Measurements from ENCODE around the gene COL4A6.

Gene COL4A6

DNA sequence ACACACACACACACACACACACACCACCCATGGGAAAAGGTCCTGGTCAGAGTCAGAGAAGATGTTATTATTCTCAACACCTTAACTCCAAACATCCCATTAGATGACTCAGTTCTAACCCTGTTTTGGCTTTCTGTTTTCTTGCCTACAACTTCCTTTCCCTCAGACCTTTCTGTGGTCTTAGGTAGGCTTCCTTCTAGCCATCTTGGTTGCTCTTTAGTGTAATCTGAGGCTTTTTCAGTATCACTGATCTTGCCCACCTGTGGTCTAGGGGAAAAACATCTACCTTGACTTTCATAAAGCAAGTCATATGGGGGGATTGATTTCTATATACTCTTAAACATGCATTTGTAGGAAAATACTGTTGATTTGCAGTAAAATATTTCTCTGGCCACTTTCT lies 289.7 kb downstream of the COL4A6 start:
- DNase-seq, result no peak

DNA sequence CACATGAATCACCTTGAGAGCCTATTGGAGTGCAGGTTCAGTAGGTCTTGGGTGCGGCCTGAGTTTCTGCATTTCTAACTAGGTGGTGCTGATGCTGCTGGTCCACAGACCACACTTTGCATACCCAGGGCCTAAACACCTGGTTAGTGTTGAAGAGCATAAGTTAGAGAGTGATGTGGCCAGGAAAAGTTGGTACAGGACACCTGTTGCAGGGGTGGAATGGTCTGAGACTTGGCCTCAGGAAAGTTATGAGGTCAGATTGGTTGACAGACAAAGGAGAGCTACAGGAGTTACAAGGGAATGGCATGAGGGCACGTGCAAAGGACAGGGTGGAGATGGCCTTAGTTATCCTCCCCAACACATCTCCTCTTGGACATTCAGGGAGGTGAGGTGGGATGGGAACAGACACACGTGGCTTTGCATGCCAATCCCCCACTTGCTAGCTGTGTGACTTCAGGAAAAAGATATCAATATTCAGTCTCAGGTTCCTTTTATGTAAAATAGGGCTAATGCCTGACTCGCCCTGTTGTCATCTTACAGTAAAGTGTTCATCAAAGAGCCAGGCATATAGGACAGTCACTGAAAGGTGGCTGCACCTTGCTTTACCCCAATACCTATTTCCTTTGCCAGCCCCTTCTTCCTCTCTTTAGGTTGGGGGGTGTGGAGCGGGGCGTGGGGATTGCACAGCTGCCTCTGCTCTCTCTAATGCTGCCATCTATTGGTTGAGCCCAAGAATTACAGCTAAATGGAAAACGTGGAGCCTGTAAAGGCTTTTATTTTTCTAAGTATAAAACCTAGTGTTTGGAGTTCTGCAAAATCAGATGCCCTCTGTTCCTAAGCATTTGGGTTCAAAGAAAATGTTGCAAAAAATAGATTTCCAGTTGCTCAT lies 299.2 kb downstream of the COL4A6 start:
- DNase-seq, result peak; percentile 12

DNA sequence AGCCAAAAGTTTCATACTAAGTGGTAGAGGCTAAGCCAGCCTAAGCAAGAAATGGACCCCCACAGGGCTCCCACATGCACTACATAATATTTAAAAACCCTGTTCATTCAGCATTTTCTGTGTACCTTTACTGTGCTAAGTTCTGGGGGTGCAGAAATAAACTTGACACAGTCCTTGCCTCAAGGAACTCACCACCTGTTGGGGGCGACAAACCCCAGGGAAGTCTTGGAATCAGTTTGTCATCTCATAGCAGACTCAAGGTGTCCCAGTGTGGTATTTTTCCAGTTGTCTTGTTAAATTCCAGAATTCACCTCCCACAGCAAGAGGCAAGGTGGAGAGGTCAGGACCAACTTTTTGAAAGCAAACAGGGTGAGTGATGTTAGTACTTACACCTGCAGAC lies 303.5 kb downstream of the COL4A6 start:
- DNase-seq, result no peak

DNA sequence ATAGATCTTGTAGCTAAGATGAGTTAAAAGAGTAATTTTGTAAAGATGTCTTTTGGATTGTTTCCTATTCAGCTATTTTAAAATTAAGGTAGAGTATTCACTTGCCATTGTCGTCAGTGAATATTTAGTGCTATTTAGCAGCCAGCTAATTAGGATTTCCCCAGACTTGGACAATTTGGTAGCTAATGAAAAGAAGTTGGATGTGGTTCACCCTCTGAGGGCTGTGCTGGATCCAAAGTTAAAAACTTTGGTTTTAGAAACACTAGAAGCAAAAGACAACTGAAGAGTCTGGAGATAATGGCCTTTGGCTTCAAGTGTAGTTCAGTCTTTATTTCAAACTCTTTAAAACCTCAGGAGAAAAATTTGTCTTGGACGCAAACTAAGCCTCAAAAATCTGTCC lies 305.3 kb downstream of the COL4A6 start:
- no peak for DNase-seq

DNA sequence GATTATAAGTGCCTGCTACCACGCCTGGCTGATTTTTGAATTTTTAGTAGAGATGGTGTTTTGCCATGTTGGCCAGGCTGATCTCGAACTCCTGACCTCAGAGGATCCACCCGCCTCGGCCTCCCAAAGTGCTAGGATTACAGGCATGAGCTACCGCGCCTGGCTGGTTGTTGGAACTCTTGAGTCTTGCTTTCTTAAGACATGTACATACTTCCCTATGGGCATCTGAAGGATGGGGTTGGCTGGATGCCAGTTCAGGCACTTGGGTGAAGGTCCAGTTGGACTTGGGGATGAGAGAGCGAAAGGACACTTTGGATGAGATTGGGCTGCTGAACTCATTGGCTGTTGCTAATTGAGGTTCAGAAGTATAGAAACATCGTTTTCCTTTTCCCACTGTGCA lies 306.2 kb downstream of the COL4A6 start:
- DNase-seq, result no peak

DNA sequence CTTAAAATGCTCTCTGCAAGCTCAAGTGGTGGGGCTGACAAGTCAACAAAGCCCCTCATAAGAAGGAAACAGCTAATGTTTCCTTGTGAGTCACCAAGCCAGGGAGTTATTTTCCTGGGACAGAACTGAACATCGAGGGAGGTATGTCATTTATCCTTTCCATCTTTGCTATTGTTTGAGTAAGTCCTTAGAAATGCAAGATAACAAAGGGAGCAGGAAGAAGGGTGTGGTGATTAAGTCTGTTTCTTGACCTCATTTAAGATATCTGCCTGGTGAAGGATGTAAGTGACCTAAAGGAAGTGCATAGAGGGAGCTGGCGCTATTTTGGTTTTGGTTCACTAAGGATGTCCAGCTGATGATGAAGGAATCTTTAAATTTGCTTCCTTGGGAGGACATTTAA lies 306.8 kb downstream of the COL4A6 start:
- no peak for DNase-seq

DNA sequence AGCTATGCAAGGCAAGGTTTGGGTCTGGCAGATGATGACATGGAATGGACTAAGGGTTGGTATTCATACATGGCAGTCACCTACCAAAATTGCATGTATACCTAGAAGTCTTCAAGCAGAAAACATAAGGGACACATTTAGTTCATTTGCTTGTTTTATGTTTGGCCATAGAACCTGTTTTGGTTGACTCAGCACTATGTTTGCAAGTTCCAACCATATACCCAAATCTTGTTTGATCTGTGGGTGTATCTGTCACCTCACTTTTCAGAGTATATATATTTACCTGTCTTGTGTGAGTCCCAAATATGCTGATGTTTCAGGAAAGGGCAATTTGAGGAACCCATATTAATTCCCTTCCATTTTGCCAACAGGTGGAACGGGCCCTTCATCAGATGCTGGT lies 307.3 kb downstream of the COL4A6 start:
- no peak for DNase-seq

DNA sequence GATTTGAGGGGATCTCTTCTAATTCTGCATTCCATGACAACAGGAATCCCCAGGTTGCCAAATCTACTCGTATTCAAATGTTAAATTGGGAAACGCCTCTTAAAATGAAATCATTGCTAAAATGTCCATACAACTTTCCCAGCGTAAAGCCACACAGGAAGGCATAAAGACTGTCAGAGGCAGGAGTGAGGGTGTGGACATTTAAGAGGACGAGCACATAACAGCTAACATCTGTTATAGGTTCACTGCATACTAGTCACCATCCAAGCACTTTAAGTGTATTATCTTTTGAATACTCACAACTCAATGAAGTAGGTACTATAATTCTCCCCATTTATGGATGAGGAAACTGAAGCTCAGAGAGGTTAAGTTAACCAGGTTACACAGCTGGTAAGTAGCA lies 311.1 kb downstream of the COL4A6 start:
- no peak for DNase-seq

DNA sequence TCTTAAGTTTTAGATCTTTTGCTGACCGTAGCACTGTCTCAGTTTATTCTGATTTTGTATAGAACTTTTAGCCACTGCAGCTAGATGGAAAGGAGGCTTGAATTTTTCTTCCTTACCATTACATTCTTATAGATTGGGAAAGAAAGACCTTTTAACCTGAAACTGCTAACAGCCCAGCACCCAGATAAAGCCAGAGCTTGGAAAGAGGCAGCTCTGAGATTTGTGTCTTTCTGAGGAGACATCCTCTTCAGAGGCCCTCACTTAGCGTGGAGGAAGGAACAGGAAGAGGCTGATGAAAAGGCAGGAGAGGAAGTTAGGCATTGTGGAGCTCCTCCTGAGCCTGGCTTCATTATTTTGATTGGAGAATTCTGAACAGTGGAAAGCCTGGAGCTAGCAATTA lies 311.6 kb downstream of the COL4A6 start:
- DNase-seq, result no peak

DNA sequence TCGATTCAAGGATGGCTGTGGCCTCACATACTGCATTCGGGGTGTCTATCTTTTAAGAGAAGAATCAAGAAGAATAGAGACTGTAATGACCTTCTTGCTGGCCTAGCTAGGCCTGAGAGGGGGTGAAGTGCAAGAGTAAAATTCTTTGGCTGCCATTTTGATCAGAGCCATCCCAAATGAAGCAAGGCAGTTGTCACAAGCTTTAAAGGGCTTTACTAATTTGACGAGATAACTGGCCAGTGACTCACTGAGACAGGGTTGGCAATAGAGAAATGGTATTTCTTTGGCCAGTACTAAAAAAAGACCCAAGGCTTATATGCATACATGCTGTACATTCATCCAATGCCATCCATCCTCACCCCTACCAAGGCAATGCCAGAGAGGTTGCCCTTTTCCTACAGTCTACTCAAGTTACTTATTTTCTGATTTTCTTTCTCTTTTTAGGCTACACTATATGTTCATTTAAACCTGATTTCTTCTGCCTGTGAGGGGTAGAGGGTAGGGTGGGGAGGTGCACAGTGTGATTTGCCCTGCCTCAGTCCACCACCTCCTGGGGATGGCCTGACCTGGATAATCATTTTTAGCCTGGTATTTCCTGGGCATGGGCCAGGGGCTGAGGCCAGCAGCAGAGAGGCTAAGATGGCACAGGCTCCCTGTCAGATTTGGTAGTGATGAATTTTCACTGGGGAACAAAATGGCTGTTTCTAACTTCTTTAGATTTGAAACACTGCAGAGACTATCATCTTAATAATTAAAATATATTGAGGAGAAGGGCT lies 314.4 kb downstream of the COL4A6 start:
- DNase-seq, result no peak

DNA sequence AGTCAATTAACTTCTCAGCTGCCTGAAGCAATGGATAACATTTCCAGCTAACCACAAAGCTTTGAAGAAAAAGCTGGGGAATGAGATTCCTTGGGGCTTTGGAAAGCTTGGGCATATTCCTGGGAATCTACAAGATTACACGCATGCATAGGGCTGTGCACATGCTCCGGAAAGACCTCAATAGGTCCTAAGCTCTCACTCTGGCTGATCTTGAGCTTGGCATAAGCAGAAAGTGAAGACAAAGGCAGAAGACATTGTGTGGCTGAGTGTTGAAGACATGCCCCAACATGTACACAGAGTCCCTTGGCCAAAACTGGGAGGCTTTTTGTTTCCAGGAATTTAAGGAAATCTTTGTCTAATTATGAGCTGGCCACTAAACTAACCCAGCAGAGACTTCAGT lies 315.5 kb downstream of the COL4A6 start:
- peak; percentile 31 for DNase-seq

DNA sequence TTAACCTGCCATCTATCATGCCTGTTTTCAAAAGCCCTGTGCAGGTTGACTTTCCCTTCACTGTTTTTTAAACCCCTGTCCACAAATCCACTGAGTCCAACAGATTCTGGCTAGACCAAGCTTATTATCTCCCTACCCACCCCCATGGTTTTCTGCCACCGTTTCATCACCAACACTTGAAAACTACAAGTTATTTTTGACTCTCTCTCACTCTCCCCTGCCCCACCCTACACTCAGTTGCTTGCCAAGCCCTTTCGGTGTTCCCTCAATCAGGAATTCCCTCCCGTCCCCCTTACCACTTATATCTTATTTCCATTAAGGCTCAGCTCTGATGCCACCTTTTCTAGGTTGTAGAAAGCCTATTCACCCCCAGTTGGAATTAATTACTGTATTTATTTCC lies 316.9 kb downstream of the COL4A6 start:
- DNase-seq, result no peak

DNA sequence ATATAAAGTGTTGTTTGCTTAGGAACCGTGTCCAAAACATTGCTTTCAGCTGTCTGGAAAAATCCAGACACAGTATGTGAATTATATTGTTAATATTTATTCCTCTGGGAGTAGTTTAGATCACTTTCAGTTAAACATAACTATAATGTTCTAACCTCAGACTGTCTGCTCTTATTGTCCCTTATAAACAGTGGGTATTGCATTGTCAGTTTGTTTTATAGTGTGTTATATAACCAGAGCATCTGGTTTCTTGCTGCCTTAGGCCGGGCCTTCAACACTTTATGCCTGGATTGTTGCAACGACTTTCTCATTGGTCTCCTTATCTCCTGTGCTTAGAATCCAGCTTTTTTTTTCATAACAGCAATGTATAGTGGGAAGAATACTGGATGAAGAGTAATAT lies 320.2 kb downstream of the COL4A6 start:
- DNase-seq, result peak; percentile 2

DNA sequence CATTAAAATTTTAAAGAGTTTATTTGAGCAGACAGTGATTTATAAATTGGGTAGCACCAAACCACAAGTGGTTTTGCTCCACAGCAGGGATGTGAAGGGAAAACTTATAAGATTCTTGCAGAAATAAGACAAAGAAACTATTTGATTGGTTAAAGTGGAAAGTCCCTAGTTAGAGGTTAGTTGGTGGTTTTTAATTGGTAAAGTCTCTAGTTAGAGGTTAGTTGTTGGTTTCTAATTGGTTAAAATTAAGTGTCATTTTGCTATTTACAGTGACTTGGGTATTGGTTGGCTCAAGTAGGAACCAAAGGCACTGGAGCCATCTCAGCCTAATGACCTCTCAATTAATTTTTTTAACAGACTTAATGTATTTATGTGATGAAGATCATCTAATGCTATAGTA lies 323.7 kb downstream of the COL4A6 start:
- DNase-seq, result no peak
